Activated CD4-positive, alpha-beta memory T cell treated with anti-CD3 and anti-CD28 coated beads, Interleukin-2, amount 10 ng/mL, durations not matched to agents 7 days and 5 days (primary cell): ENCODE results near the gene MRI1. TPM values are rescaled to one million over a fixed set of nuclear protein-coding genes. Genes with fewer than 3 reads are reported as not detected.

Experiments used
- CTCF ChIA-PET: fragments of 350-600 bp; sonication (Branson Sonifier 250); formaldehyde crosslinking; loops from one replicate; lab custom pipeline; 2021; ENCODE audit warnings: antibody characterized with exemption, inconsistent platforms; lab: Charles Lee
- POLR2A ChIA-PET: fragments of 350-600 bp; sonication (Branson Sonifier 250); formaldehyde crosslinking; loops from one replicate; lab custom pipeline; 2021; ENCODE audit warnings: antibody characterized with exemption; lab: Charles Lee
- DNase-seq: peaks from one replicate; pipeline ENCODE4 v3.0.0-alpha.2; 2020
- H3K27ac Mint-ChIP-seq: one replicate; pipeline ENCODE4 v1.8.0; 2021; ENCODE audit warnings: mild to moderate bottlenecking, mixed read lengths
- H3K27me3 Mint-ChIP-seq: one replicate; pipeline ENCODE4 v1.8.0; 2021; ENCODE audit warnings: mixed read lengths
- H3K36me3 Mint-ChIP-seq: one replicate; pipeline ENCODE4 v1.8.0; 2021; ENCODE audit warnings: low read depth, mixed read lengths
- H3K4me1 Mint-ChIP-seq: one replicate; pipeline ENCODE4 v1.8.0; 2021; ENCODE audit warnings: mixed read lengths
- H3K4me3 Mint-ChIP-seq: one replicate; pipeline ENCODE4 v1.8.0; 2021; ENCODE audit warnings: mild to moderate bottlenecking, mixed read lengths
- H3K9me3 Mint-ChIP-seq: one replicate; pipeline ENCODE4 v1.8.0; 2021; ENCODE audit warnings: mixed read lengths
- total RNA-seq, 2 experiments: library from RNA; stranded (reverse); gene quantifications; one replicate each; pipeline ENCODE4 v1.2.3, GENCODE V29; 2021

MRI1 gene
- total RNA-seq, 2 experiments from 2014 or later: 22.4 to 22.7 TPM

GRCh38 chr19:13797058-13797440 lies 32.7 kb downstream of the MRI1 start:
- Mint-ChIP-seq H3K4me1 (peaks cover 29% of the 10 kb centered on the region), H3K36me3 (peaks cover 5% of the 10 kb centered on the region), H3K4me3 (peak overlapping the region; percentile 84), H3K27me3 (no peaks in the 10 kb centered on the region), H3K9me3 (no peaks in the 10 kb centered on the region), H3K27ac (peak overlapping the region; percentile 74)
- ChIA-PET POLR2A (interaction anchor here (0.7 to 1.8 kb wide), 5 partner anchors 10 to 66 kb away, joined by 3 to 4 read pairs (median 4); partner anchors contain the start of gene C19orf53), CTCF (interaction anchor here (1.0 to 4.2 kb wide), 3 partner anchors 13 to 65 kb away, joined by 3 to 28 read pairs (median 3); a partner anchor contains a TSS)
- DNase-seq: no peak

GRCh38 chr19:13797870-13798269 lies 33.5 kb downstream of the MRI1 start:
- ChIA-PET POLR2A (interaction anchor here (0.8 to 1.8 kb wide), 3 partner anchors 10 to 65 kb away, joined by 4 to 5 read pairs (median 4); no protein-coding TSS in a partner anchor), CTCF (interaction anchor here (1.0 to 4.2 kb wide), 3 partner anchors 13 to 65 kb away, joined by 3 to 28 read pairs (median 3); a partner anchor contains a TSS)
- H3K36me3 Mint-ChIP-seq: peaks cover 5% of the 10 kb centered on the region
- H3K27ac Mint-ChIP-seq: no peak overlapping the region
- DNase-seq: no peak
- no peaks in the 10 kb centered on the region for H3K9me3 Mint-ChIP-seq
- H3K27me3 Mint-ChIP-seq: no peaks in the 10 kb centered on the region
- H3K4me1 Mint-ChIP-seq: peaks cover 29% of the 10 kb centered on the region
- H3K4me3 Mint-ChIP-seq: no peak overlapping the region

- no peaks in the 10 kb centered on the region for H3K27me3 Mint-ChIP-seq
- no peak overlapping the region for H3K27ac Mint-ChIP-seq
- H3K9me3 Mint-ChIP-seq: no peaks in the 10 kb centered on the region
- POLR2A ChIA-PET: no interaction called here
- H3K36me3 Mint-ChIP-seq: peaks cover 5% of the 10 kb centered on the region
- H3K4me1 Mint-ChIP-seq: peaks cover 21% of the 10 kb centered on the region
- CTCF ChIA-PET: interaction anchor here (0.6 kb wide), 1 partner anchor 12 kb away, joined by 3 read pairs; no protein-coding TSS in a partner anchor
- H3K4me3 Mint-ChIP-seq: no peak overlapping the region
- DNase-seq: no peak
These were observed 35.3 kb downstream of the MRI1 start for GRCh38 chr19:13799669-13800068.

- CTCF ChIA-PET: no interaction called here
- no peak overlapping the region for H3K27ac Mint-ChIP-seq
- peaks cover under 1% of the 10 kb centered on the region for H3K4me1 Mint-ChIP-seq
- POLR2A ChIA-PET: no interaction called here
- H3K9me3 Mint-ChIP-seq: no peaks in the 10 kb centered on the region
- peaks cover 12% of the 10 kb centered on the region for H3K36me3 Mint-ChIP-seq
- H3K27me3 Mint-ChIP-seq: no peaks in the 10 kb centered on the region
- no peak overlapping the region for H3K4me3 Mint-ChIP-seq
- DNase-seq: no peak
These were observed 38.7 kb downstream of the MRI1 start for GRCh38 chr19:13803038-13803437.

- POLR2A ChIA-PET: no interaction called here
- no peaks in the 10 kb centered on the region for H3K9me3 Mint-ChIP-seq
- H3K36me3 Mint-ChIP-seq: peaks cover 17% of the 10 kb centered on the region
- CTCF ChIA-PET: interaction anchor here (1.1 kb wide), 1 partner anchor 57 kb away, joined by 14 read pairs; no protein-coding TSS in a partner anchor
- no peak for DNase-seq
- H3K27ac Mint-ChIP-seq: no peak overlapping the region
- no peak overlapping the region for H3K4me3 Mint-ChIP-seq
- H3K27me3 Mint-ChIP-seq: no peaks in the 10 kb centered on the region
- H3K4me1 Mint-ChIP-seq: no peaks in the 10 kb centered on the region
These were observed 40.7 kb downstream of the MRI1 start for GRCh38 chr19:13804830-13805683.

- Mint-ChIP-seq H3K27me3 (no peaks in the 10 kb centered on the region), H3K36me3 (peaks cover 12% of the 10 kb centered on the region), H3K4me1 (no peaks in the 10 kb centered on the region), H3K9me3 (no peaks in the 10 kb centered on the region), H3K4me3 (no peak overlapping the region), H3K27ac (no peak overlapping the region)
- CTCF ChIA-PET: no interaction called here
- no peak for DNase-seq
- POLR2A ChIA-PET: no interaction called here
These were observed 42.4 kb downstream of the MRI1 start for GRCh38 chr19:13806728-13807127.

- CTCF ChIA-PET: no interaction called here
- no peaks in the 10 kb centered on the region for H3K9me3 Mint-ChIP-seq
- H3K4me1 Mint-ChIP-seq: no peaks in the 10 kb centered on the region
- peaks cover 12% of the 10 kb centered on the region for H3K36me3 Mint-ChIP-seq
- no peaks in the 10 kb centered on the region for H3K27me3 Mint-ChIP-seq
- POLR2A ChIA-PET: no interaction called here
- no peak overlapping the region for H3K27ac Mint-ChIP-seq
- DNase-seq: no peak
- H3K4me3 Mint-ChIP-seq: no peak overlapping the region
These were observed 43.2 kb downstream of the MRI1 start for GRCh38 chr19:13807421-13808021.

- no peak overlapping the region for H3K4me3 Mint-ChIP-seq
- H3K9me3 Mint-ChIP-seq: no peaks in the 10 kb centered on the region
- H3K4me1 Mint-ChIP-seq: no peaks in the 10 kb centered on the region
- no peak for DNase-seq
- ChIA-PET CTCF (no interaction called here), POLR2A (interaction anchor here (1.4 kb wide), 1 partner anchor 9 kb away, joined by 3 read pairs; no protein-coding TSS in a partner anchor)
- H3K36me3 Mint-ChIP-seq: peaks cover 17% of the 10 kb centered on the region
- H3K27me3 Mint-ChIP-seq: no peaks in the 10 kb centered on the region
- no peak overlapping the region for H3K27ac Mint-ChIP-seq
These were observed 44.5 kb downstream of the MRI1 start for GRCh38 chr19:13808856-13809255.

- Mint-ChIP-seq H3K27ac (no peak overlapping the region), H3K4me3 (no peak overlapping the region), H3K9me3 (no peaks in the 10 kb centered on the region), H3K36me3 (peaks cover 14% of the 10 kb centered on the region), H3K27me3 (no peaks in the 10 kb centered on the region), H3K4me1 (peaks cover 2% of the 10 kb centered on the region)
- POLR2A ChIA-PET: no interaction called here
- no peak for DNase-seq
- CTCF ChIA-PET: interaction anchor here (0.7 kb wide), 1 partner anchor 50 kb away, joined by 3 read pairs; no protein-coding TSS in a partner anchor
These were observed 48.2 kb downstream of the MRI1 start for GRCh38 chr19:13812544-13812943.

GRCh38 chr19:13813147-13813546 lies 48.8 kb downstream of the MRI1 start:
- H3K27me3 Mint-ChIP-seq: no peaks in the 10 kb centered on the region
- H3K4me1 Mint-ChIP-seq: peaks cover 2% of the 10 kb centered on the region
- H3K4me3 Mint-ChIP-seq: no peak overlapping the region
- CTCF ChIA-PET: no interaction called here
- H3K36me3 Mint-ChIP-seq: peaks cover 14% of the 10 kb centered on the region
- DNase-seq: no peak
- no peak overlapping the region for H3K27ac Mint-ChIP-seq
- POLR2A ChIA-PET: no interaction called here
- H3K9me3 Mint-ChIP-seq: no peaks in the 10 kb centered on the region

GRCh38 chr19:13814550-13814949 lies 50.2 kb downstream of the MRI1 start:
- CTCF ChIA-PET: interaction anchor here (0.6 kb wide), 1 partner anchor 1092 kb away, joined by 5 read pairs; no protein-coding TSS in a partner anchor
- Mint-ChIP-seq H3K4me1 (peaks cover 2% of the 10 kb centered on the region), H3K9me3 (no peaks in the 10 kb centered on the region), H3K27me3 (no peaks in the 10 kb centered on the region), H3K4me3 (no peak overlapping the region), H3K27ac (no peak overlapping the region), H3K36me3 (peaks cover 10% of the 10 kb centered on the region)
- no peak for DNase-seq
- POLR2A ChIA-PET: no interaction called here

- ChIA-PET CTCF (no interaction called here), POLR2A (interaction anchor here (0.7 to 1.2 kb wide), 2 partner anchors 8 to 19 kb away, joined by 3 to 4 read pairs; no protein-coding TSS in a partner anchor)
- Mint-ChIP-seq H3K27me3 (no peaks in the 10 kb centered on the region), H3K9me3 (no peaks in the 10 kb centered on the region), H3K4me3 (no peak overlapping the region), H3K4me1 (peaks cover 2% of the 10 kb centered on the region), H3K36me3 (peaks cover 9% of the 10 kb centered on the region), H3K27ac (no peak overlapping the region)
- no peak for DNase-seq
These were observed 52.8 kb downstream of the MRI1 start for GRCh38 chr19:13817018-13817614.
